ENCODE results near the gene MOV10L1.
"Not testable (repeated sequence)": the region's sequence is repeated elsewhere in the genome, so short reads cannot be mapped to it uniquely, and the experiment has no call there.

The MOV10L1 gene

GRCh38 chr22:50161508-50162390 is 71.9 kb downstream of the MOV10L1 start:
- DNase-seq = no peak

DNA sequence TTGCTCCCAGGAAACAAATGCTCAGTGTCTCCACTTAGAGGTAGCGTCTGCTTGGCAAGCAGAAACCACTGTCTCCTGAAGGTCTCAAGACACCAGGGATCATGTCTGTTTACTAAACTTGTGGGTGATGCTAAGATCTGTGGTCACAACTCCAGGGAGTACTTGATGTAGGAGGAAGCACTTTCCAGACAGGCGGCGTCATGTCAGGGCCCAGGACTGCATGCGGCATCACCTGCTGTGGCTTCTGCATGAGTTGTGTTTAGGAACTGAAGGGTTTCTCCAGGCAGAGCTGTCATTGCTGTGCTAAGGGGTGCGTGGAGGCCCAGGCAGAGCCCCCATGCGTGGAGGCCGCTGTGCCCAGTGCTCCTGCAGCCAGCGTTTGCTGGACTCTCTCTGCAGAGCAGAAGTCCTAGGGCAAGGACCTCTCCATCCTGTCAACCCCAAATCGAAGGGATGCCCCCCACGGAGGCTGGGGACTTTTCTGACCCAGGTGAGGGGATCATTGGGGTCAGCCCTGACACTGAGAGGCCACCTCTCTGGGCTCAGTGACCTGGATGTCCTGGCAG is 72.7 kb downstream of the MOV10L1 start:
- no peak for DNase-seq

- DNase-seq = no peak
Observed at GRCh38 chr22:50165436-50166123, 75.8 kb downstream of the MOV10L1 start.

GRCh38 chr22:50167689-50168489 is 78.1 kb downstream of the MOV10L1 start:
- DNase-seq = no peak

- DNase-seq = not testable (repeated sequence)
Observed at GRCh38 chr22:50168490-50169180, 78.8 kb downstream of the MOV10L1 start.

GRCh38 chr22:50169181-50169759 is 79.5 kb downstream of the MOV10L1 start:
- no peak for DNase-seq

DNA sequence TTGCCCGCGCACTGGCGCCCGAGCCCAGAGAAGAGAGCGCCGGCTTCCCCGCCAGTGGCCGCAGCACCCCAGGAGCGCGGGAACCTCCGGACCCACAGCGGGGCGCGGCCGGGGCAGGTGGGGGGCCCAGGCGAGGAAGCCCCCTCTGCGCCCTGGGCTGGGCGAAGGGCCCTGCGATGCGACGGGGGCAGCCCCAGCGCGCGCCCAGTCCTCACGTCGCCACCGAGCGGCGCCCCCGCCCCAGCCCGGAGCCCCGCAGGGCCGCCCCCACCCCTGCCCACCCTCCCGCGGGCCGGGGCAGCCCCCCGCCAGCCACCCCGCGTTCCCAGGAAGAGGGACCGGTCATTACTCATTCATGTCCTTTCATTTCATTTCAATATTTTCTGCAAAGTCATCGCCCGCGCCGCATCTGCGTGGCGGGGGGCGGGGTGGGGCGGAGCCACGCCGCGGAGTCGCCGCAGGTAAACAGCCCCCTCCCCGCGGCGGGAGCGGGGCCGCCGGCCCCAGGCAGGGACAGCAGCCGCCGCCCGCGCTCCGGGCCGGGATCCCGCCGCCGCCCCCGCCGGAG is 80.1 kb downstream of the MOV10L1 start:
- no peak for DNase-seq

DNA sequence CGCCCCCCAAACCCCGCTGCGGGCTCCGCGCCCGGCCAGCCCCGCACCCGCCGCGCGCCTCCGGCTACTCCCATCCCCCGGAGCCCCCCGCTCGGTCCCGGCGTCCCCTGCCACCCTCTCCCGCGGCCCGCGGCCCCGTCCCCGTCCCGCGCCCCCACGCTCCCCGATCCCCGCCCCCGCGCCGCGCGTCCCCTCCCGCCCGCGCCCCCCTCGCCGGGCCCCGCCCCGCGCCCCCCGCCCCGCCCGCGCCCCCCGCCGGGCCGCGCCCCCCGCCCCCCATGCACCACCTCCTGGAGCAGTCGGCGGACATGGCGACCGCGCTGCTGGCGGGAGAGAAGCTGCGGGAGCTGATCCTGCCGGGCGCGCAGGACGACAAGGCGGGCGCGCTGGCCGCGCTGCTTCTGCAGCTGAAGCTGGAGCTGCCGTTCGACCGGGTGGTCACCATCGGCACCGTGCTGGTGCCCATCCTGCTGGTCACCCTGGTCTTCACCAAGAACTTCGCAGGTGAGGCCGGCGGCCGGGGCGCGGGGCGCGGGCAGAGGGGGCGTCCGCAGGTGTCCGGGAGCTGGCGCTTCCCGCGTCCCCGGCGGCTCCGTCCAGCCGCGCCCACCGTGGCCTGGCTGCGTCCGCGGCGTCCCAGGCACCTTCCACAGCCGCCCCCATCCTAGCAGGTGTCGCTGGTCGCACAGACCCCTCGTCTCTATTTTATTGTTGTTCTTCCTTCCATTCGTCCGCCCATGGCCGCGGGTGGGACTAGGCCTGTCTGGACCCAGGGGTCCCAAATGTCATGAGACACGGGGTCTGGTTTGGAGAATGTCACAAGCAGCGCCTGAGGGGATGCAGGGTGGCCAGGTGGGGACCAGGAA is 80.9 kb downstream of the MOV10L1 start, which contains the start of gene PANX2:
PANX2 (plus strand) TSS at position 279 of the 866 bp plus-strand sequence; CDS start at position 279, 0 bp downstream.
- DNase-seq = no peak

- DNase-seq = no peak
Observed at GRCh38 chr22:50171319-50171964, 81.6 kb downstream of the MOV10L1 start.

DNA sequence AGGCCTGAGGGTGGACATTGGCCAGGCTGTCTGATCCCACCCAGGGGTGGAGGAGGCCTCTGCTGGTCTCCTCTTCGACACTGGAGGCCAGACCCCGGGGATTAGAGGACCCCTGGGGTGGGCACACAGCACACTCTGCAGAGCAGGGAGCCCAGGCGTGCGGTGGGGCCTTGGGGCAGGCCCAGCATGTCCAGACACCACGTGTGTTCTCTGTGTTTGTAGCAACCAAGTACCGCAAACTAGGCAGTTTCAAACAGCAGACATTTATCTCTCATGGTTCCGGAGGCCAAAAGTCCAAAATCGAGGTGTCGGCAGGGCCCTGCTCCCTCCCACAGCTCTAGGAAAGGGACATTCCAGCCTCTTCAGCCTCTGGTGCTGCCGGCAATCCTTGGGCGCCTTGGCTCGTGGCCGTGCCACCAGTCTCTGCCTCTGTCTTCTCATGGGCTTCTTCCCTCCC is 82.2 kb downstream of the MOV10L1 start:
- no peak for DNase-seq

DNA sequence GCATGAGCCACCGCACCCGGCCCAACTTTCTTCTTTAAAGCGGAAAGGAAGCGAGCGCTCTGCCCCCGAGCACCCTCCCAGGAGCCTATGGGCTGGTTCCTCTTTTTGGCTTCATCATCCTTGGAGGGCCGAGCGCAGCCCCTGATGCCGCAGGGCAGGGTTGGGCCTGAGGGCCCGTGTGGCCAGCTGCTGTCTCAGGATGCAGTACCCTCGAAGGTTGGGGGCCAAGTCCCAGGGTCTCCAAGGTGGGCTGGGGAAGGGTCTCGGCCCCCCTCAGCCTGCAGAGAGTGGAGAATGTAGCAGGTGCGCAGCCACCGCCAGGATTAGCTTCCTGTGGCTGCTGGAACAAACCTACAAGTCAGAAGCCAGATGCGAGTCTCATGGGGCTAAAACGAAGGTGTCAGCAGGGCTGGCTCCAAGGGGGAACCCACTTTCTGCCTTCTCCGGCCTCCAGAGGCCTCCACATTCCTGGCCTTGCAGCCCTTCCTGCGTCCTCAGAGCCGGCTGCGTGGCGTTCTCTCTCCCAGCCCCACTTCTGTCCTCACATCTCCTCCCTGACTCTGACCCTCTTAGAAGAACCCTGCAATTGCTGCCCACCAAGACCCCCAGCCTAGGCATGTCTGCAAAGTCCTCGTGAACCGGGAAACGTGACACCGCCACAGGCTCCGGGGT is 83.6 kb downstream of the MOV10L1 start:
- DNase-seq = no peak

GRCh38 chr22:50173983-50174355 is 84.2 kb downstream of the MOV10L1 start:
- DNase-seq = no peak

DNA sequence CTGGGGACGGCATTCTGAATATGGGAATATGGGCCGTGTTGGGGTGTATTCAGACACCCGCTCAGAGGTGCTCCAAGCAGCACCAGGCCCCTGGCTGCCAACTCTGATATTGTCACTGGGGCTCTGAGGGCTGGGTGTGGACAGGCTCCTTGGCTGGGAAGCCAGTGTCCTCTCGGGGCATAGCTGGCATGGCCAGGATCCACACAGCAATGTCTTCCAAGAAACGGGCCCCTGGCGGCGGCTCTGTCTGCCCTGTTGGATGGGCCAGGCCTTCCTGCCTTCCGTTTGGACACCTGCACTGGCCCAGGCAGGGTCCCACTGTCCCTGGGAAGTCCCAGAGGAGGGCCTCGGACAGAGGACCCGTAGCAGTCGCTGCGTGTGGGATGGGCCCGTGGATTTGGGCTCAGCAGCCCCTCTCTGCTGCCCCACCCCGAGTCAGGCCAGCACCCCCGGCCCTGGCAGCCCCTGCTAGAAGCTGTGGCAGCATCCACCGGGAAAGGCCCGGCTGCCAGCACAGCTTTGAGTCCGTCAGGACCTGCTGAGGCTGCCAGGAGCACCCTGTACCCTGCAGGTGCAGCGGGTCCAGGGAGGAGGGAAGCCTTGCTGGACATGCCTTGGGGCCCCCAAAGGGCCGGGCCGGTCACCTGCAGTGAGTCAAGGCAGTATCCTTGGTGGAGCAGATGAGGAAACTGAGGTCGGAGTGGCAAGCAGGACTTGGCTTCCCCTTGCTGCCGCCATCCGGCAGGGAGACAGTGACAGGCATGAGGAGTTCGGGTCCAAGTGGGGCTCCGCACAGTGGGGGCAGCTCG is 84.8 kb downstream of the MOV10L1 start:
- DNase-seq = no peak

- DNase-seq = no peak
Observed at GRCh38 chr22:50175191-50175461, 85.3 kb downstream of the MOV10L1 start.

- DNase-seq = no peak
Observed at GRCh38 chr22:50175921-50176849, 86.4 kb downstream of the MOV10L1 start.

- no peak for DNase-seq
Observed at GRCh38 chr22:50176850-50177536, 87.2 kb downstream of the MOV10L1 start.
